Activated CD8-positive, alpha-beta memory T cell treated with anti-CD3 and anti-CD28 coated beads, Interleukin-2, amount 10 ng/mL, durations not matched to agents 7 days and 5 days (primary cell): ENCODE results near the gene STX12. TPM values are rescaled to one million over a fixed set of nuclear protein-coding genes. Genes with fewer than 3 reads are reported as not detected.
"Not testable (repeated sequence)": the region's sequence is repeated elsewhere in the genome, so short reads cannot be mapped to it uniquely, and the experiment has no call there.

Source experiments
- ATAC-seq: fragments of 150-1000 bp; cut with Tn5 transposase; one replicate; pipeline ENCODE4 v1.10.0; 2021; ENCODE audit warnings: moderate library complexity
- CTCF ChIA-PET: fragments of 350-600 bp; sonication (Branson Sonifier 250); formaldehyde crosslinking; loops from one replicate; lab custom pipeline; 2021; ENCODE audit warnings: antibody characterized with exemption; lab: Charles Lee
- DNase-seq: peaks from one replicate; pipeline ENCODE4 v3.0.0-alpha.2; 2020
- H3K27ac Mint-ChIP-seq: one replicate; pipeline ENCODE4 v1.8.0; 2021; ENCODE audit warnings: mild to moderate bottlenecking, mixed read lengths
- H3K27me3 Mint-ChIP-seq: one replicate; pipeline ENCODE4 v1.8.0; 2021; ENCODE audit warnings: mixed read lengths
- H3K36me3 Mint-ChIP-seq: one replicate; pipeline ENCODE4 v1.8.0; 2021; ENCODE audit warnings: mild to moderate bottlenecking, mixed read lengths
- H3K4me1 Mint-ChIP-seq: one replicate; pipeline ENCODE4 v1.8.0; 2021; ENCODE audit warnings: mixed read lengths
- H3K4me3 Mint-ChIP-seq: one replicate; pipeline ENCODE4 v1.8.0; 2021; ENCODE audit warnings: mild to moderate bottlenecking, moderate library complexity, mixed read lengths
- H3K9me3 Mint-ChIP-seq: one replicate; pipeline ENCODE4 v1.8.0; 2022; ENCODE audit warnings: low read depth, mixed read lengths
- total RNA-seq, 2 experiments: library from RNA; stranded (reverse); gene quantifications; one replicate each; pipeline ENCODE4 v1.2.3, GENCODE V29; 2021

Gene STX12
- total RNA-seq, 2 experiments from 2014 or later, result 20.4 to 29.5 TPM

DNA sequence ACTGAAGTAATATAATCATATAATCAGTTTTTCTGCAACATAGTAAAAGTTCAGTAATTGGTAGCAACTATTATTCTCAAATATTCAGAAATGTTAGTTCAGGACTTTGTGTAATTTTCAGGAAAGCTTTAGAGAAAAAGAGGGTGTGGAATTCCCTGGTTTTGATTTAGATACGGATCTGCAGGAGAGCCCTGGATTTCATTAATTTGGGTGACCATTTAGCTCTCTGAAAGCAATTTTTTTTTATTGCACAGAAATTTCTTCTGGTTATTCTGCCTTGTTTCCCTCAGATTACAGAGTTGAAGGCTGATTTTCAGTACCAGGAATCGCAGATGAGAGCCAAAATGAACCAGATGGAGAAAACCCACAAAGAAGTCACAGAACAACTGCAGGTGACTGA, 13.8 kb upstream of the STX12 start:
- no peak overlapping the region for H3K27ac Mint-ChIP-seq
- no peaks in the 10 kb centered on the region for H3K4me1 Mint-ChIP-seq
- no peaks in the 10 kb centered on the region for H3K27me3 Mint-ChIP-seq
- H3K9me3 Mint-ChIP-seq, result no peaks in the 10 kb centered on the region
- ATAC-seq (no peak), DNase-seq (no peak)
- H3K36me3 Mint-ChIP-seq, result peaks cover 18% of the 10 kb centered on the region
- H3K4me3 Mint-ChIP-seq, result no peak overlapping the region
- CTCF ChIA-PET, result no interaction called here

DNA sequence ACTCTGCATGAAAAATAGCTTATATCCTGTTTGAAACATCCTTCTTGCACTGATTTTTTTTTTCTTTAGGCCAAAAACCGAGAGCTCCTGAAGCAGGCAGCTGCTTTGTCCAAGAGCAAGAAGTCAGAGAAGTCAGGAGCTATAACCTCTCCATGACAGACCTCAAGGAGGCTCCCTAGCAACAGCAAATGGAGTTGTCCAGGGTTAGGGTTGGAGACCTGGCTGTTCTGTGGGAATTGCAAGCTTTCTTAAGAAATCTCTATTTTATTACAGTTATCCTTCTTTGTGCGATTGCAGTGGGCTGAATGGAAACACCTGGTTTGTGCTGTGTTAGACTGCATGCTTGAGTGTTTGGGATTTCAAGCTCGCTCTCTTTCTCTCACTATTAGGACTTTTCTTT, 12.6 kb upstream of the STX12 start:
- Mint-ChIP-seq H3K9me3 (no peaks in the 10 kb centered on the region), H3K27me3 (no peaks in the 10 kb centered on the region), H3K4me3 (no peak overlapping the region), H3K36me3 (peaks cover 15% of the 10 kb centered on the region), H3K27ac (no peak overlapping the region), H3K4me1 (no peaks in the 10 kb centered on the region)
- CTCF ChIA-PET, result interaction anchor here (0.8 to 1.9 kb wide), 2 partner anchors 12 to 90 kb away, joined by 3 to 6 read pairs; no protein-coding TSS in a partner anchor
- ATAC-seq, result no peak
- DNase-seq, result no peak

DNA sequence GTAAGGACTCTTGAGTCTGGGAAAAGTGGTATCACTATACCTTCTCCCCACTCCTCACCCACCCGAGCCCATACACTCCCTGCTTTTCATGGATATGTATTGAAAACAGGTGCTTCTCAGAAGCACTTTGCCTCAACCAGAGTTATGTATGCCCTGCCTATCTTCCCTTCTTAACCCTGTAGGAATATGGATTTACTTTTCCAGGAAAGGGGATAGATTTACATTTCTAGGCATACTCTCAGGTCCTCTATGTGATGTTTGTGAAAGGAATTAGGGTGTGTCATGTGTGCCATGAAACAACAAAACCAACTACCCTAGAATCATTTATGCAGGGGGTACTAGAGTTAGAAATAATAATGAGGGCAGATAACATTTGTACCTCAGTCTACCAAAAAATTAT, 11.0 kb upstream of the STX12 start:
- Mint-ChIP-seq H3K9me3 (no peaks in the 10 kb centered on the region), H3K27me3 (no peaks in the 10 kb centered on the region), H3K36me3 (peaks cover 11% of the 10 kb centered on the region), H3K4me1 (no peaks in the 10 kb centered on the region), H3K27ac (no peak overlapping the region), H3K4me3 (no peak overlapping the region)
- DNase-seq (no peak), ATAC-seq (no peak)
- CTCF ChIA-PET, result interaction anchor here (1.9 kb wide), 1 partner anchor 10 kb away, joined by 6 read pairs; no protein-coding TSS in a partner anchor

DNA sequence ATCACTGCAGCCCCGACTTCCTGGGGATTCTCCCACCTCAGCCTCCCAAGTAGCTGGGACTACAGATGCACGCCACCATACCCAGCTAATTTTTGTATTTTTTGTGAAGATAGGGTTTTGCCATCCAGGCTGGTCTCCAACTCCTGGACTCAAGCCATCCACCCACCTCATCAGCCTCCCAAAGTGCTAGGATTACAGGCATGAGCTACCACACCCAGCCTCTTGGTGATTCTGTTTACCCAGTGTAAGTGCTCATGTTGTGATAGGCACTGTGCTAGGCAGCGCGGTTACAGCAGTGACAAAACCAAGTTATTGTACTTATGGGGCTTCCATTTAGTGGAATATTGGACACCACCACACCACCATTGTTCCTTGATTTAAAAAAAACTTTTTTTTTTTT, 9.7 kb upstream of the STX12 start:
- Mint-ChIP-seq H3K4me1 (no peaks in the 10 kb centered on the region), H3K4me3 (no peak overlapping the region), H3K27me3 (no peaks in the 10 kb centered on the region), H3K27ac (no peak overlapping the region), H3K9me3 (no peaks in the 10 kb centered on the region), H3K36me3 (peaks cover 6% of the 10 kb centered on the region)
- CTCF ChIA-PET, result interaction anchor here (1.1 kb wide), 1 partner anchor 94 kb away, joined by 4 read pairs; no protein-coding TSS in a partner anchor
- DNase-seq, result no peak
- no peak for ATAC-seq

DNA sequence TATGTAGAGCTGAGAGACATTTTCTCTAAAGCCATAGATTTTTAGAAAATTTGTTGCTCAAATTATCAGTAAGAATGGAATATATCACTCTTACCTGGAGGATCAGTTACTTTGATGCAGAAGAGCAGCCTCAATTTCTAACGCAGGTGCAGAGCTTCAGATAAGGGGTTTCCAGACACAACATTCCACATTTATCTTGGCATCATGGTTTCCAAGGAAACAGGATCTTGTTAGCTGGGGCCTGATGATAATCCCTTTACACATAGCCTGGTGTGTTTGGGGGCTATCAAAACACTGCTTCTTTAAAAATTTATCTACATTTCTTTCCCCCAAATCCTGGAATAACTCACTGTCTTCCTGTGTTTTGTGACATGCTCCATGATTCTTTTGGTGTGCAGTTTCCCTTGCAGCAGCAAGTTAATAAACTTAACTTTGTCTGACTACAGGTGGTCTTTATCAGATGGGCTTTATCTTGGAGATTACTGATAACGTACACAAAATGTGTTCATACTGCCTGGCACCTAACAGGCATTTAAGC, 2.7 kb upstream of the STX12 start:
- Mint-ChIP-seq H3K9me3 (no peaks in the 10 kb centered on the region), H3K4me3 (no peak overlapping the region), H3K4me1 (peaks cover 20% of the 10 kb centered on the region), H3K27ac (no peak overlapping the region), H3K27me3 (no peaks in the 10 kb centered on the region), H3K36me3 (peaks cover 1% of the 10 kb centered on the region)
- CTCF ChIA-PET, result no interaction called here
- ATAC-seq (no peak), DNase-seq (no peak)

DNA sequence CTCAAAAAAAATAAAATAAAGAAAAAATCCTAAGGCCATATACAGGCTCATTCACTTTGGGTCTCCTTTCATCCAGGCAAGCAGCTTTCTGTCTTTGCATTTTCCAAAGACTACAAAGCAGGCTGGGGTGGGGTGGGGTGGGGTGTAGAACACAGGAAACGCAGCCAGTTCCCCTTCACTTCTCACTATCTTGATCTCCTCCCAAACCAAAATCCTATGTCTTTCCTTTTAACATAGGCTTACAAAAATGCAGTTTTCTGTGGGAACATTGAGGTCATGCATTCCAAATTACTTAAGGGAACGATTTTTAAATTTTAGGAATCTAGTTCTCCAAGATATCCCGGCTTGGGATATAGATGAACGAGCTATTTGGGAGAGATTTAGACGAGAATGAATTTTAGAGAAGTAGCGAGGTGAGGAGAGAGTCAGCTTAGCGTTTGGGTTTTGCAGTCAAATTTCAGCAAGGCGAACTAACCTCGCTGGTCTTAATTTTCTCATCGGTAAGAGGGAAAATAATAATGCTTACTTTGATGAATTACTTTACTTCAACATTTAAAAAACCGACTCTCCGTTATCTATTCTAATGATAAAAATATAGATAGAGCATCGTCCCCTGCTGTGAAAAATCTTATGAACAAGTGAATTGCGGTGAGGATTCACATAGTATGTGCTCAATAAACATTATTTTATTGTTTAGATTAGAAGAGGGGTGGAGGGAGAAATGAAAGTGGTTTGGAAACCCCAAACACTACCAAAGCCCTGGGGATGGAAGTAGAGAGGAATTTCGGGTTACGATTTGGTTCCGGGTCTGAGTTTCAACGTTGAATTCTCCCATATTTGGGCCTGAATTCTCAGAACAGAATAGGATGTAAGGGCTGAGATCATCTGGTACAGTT, 735 bp upstream of the STX12 start:
- CTCF ChIA-PET, result interaction anchor here (0.8 to 3.7 kb wide), 9 partner anchors 10 to 433 kb away, joined by 3 to 33 read pairs (median 3); partner anchors contain the start of genes AHDC1, FAM76A, IFI6 and PPP1R8

DNA sequence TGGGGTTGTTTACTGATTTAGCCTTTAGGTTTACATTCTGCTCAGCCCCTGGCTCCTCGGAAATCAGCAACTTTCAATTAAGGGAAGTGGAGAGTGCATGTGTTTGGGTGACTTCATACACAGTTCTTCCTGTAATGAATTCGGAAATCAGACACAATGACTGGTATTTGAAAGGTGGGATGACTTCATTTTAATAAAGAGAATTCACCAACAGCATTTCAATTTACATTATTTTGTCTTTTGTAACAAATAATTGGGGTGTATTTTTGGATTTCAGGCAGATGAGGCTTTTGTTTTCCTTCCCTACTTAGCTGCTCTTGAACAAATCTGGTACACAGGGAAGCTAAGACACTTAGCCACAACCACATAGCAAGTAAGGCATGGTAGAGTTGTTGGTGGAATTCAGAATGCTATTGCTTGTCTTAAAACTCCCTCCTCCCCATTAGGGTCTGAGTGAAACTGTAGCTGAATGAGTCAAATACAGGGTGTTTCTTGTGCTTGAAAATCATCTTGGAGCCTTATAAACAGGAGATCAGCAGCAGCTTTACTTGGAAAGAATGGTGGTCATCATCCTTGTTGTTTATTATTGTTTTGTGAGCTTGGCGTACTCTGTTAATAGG, 917 bp downstream of the STX12 start:
- Mint-ChIP-seq H3K4me1 (peaks cover 33% of the 10 kb centered on the region), H3K27ac (peak overlapping the region; percentile 97), H3K36me3 (peaks cover 11% of the 10 kb centered on the region), H3K27me3 (no peaks in the 10 kb centered on the region), H3K9me3 (no peaks in the 10 kb centered on the region), H3K4me3 (peak overlapping the region; percentile 86)
- CTCF ChIA-PET, result interaction anchor here (0.6 to 3.7 kb wide), 6 partner anchors 15 to 358 kb away, joined by 3 to 33 read pairs (median 6); partner anchors contain the start of genes FAM76A, IFI6 and PPP1R8
- DNase-seq (no peak), ATAC-seq (peak; percentile 2)

More for the DNA sequence above, 735 bp upstream of the STX12 start:
- H3K9me3 Mint-ChIP-seq, result no peaks in the 10 kb centered on the region
- peak overlapping the region; percentile 86 for H3K4me3 Mint-ChIP-seq
- H3K36me3 Mint-ChIP-seq, result peaks cover 11% of the 10 kb centered on the region
- no peaks in the 10 kb centered on the region for H3K27me3 Mint-ChIP-seq
- H3K4me1 Mint-ChIP-seq, result peaks cover 32% of the 10 kb centered on the region
- H3K27ac Mint-ChIP-seq, result peak overlapping the region; percentile 97
- no peak for ATAC-seq
- DNase-seq, result no peak

DNA sequence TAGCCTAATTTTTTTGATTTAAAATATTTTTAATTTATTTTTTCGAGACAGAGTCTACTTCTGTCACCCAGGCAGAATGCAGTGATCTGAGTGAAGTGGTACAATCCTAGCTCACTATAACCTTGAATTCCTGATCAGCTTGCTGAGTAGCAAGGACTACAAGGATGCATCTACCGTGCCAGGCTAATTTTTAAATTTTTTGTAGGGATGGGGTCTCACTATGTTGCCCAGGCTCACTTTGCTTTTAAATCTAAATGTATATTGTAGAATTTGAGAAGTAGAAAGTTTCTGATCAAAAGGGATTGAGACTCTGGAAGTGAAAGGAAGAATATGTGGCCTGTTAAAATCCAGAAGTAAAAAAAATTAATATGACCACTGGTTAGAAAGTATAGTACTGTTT, 1.6 kb downstream of the STX12 start:
- H3K27ac Mint-ChIP-seq, result no peak overlapping the region
- no peak for ATAC-seq
- H3K4me3 Mint-ChIP-seq, result no peak overlapping the region
- H3K4me1 Mint-ChIP-seq, result peaks cover 35% of the 10 kb centered on the region
- H3K36me3 Mint-ChIP-seq, result peaks cover 16% of the 10 kb centered on the region
- no peak for DNase-seq
- H3K27me3 Mint-ChIP-seq, result no peaks in the 10 kb centered on the region
- no peaks in the 10 kb centered on the region for H3K9me3 Mint-ChIP-seq
- CTCF ChIA-PET, result interaction anchor here (1.3 to 3.7 kb wide), 3 partner anchors 15 to 104 kb away, joined by 4 to 33 read pairs (median 24); partner anchors contain the start of genes FAM76A and IFI6

DNA sequence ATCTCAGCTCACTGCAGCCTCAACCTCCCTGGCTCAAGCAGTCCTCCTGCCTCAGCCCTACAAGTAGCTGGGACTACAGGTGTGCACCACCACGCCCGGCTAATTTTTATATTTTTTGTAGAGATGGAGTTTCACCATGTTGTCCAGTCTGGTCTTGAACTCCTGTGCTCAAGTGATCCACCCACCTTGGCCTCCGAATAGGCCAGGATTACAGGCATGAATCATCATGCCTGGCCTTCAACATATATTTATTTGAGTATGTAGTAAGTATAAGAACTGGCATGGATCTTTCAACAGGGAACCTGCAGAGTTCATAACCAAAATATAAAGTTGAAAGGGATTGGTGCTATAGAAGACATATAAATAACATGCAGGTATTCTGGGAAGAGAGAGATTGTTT, 2.3 kb downstream of the STX12 start:
- Mint-ChIP-seq H3K27ac (peak overlapping the region; percentile 21), H3K36me3 (peaks cover 18% of the 10 kb centered on the region), H3K4me1 (peaks cover 35% of the 10 kb centered on the region)
- CTCF ChIA-PET, result interaction anchor here (3.6 to 3.7 kb wide), 2 partner anchors 49 to 105 kb away, joined by 24 to 33 read pairs; partner anchors contain the start of genes FAM76A and IFI6
- H3K27me3 Mint-ChIP-seq, ATAC-seq, DNase-seq, H3K4me3 Mint-ChIP-seq, H3K9me3 Mint-ChIP-seq: not testable (repeated sequence)

DNA sequence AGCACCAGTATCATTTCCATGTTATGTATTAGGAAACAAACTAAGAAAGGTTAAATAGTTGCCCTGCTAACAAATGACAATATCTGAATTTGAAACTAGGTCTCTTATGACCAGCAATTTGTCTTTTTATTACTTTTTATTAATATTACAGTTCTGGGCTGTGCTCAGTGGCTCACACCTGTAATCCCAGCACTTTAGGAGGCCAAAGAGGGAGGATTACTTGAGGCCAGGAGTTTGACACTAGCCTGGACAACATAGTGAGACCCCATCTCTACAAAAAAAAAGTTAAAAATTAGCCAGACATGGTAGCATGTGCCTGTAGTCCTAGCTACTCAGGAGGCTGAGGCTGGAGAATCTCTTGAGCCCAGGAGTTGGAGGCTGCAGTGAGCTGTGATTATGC, 3.3 kb downstream of the STX12 start:
- CTCF ChIA-PET, ATAC-seq, H3K27ac Mint-ChIP-seq, H3K4me3 Mint-ChIP-seq, H3K9me3 Mint-ChIP-seq, DNase-seq, H3K27me3 Mint-ChIP-seq: not testable (repeated sequence)
- peaks cover 18% of the 10 kb centered on the region for H3K36me3 Mint-ChIP-seq
- peaks cover 35% of the 10 kb centered on the region for H3K4me1 Mint-ChIP-seq

DNA sequence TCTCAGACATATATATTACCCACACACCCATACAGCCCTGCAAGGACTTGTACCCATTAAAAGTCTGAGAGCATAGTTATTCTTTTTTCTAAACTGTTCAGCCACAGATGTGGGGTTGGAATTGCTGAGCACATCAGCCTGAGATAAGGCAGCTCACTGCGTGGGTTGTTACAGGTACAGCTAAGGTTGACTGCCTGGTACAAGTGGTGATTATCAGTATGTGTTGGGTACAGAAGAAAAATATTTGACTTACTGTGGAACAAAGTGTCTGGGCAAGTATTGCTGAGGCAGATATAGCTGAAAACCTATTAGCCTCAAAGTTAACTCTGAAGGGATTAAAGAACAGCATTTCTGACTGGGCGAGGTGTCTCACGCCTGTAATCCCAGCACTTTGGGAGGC, 5.0 kb downstream of the STX12 start:
- DNase-seq (no peak), ATAC-seq (no peak)
- CTCF ChIA-PET, result no interaction called here
- Mint-ChIP-seq H3K9me3 (no peaks in the 10 kb centered on the region), H3K27ac (no peak overlapping the region), H3K27me3 (no peaks in the 10 kb centered on the region), H3K4me3 (no peak overlapping the region), H3K36me3 (peaks cover 25% of the 10 kb centered on the region), H3K4me1 (peaks cover 29% of the 10 kb centered on the region)

DNA sequence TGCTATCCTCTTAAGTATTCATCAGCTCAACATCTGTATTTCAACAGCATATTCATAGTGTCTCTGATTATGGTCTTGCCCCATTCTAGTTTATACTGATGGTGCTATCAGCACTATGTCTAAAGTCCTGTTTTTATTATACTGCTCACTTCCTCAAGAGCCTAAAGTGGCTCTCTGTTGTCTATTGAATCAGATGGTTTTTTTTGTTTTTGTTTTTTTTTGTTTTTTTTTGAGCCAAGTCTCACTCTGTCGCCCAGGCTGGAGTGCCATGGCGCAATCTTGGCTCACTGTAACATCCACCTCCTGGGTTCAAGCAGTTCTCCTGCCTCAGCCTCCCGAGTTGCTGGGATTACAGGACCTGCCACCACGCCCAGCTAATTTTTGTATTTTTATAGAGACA, 6.1 kb downstream of the STX12 start:
- H3K27me3 Mint-ChIP-seq, result no peaks in the 10 kb centered on the region
- H3K4me3 Mint-ChIP-seq, result no peak overlapping the region
- no peaks in the 10 kb centered on the region for H3K9me3 Mint-ChIP-seq

DNA sequence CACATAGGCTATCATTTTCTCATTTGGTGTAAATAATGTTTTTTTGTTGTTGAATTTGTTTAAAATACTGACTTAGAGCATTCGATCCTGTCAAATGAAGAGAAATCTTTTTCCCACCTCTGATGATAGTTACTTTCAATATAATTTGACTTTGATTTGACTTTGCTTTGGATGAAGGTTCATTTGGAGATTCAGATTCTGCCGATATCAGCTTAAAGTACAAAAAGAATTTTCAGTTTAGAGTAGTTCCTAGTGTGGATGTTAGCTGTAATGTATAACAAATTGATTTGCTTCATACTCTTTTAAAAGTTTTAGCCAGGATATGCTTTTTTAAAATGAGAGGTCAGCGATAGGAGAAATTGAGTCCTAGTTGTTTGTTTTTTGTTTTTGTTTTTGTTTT, 9.9 kb downstream of the STX12 start:
- Mint-ChIP-seq H3K4me1 (peaks cover 6% of the 10 kb centered on the region), H3K27ac (no peak overlapping the region), H3K27me3 (no peaks in the 10 kb centered on the region), H3K9me3 (no peaks in the 10 kb centered on the region), H3K36me3 (peaks cover 14% of the 10 kb centered on the region), H3K4me3 (no peak overlapping the region)
- DNase-seq (no peak), ATAC-seq (no peak)
- CTCF ChIA-PET, result interaction anchor here (1.0 kb wide), 1 partner anchor 11 kb away, joined by 3 read pairs; no protein-coding TSS in a partner anchor

More for the DNA sequence above, 6.1 kb downstream of the STX12 start:
- DNase-seq (no peak), ATAC-seq (no peak)
- Mint-ChIP-seq H3K27ac (peak overlapping the region; percentile 59), H3K4me1 (peaks cover 25% of the 10 kb centered on the region), H3K36me3 (peaks cover 24% of the 10 kb centered on the region)
- CTCF ChIA-PET, result no interaction called here
